Stimulated activated CD8-positive, alpha-beta memory T cell treated with anti-CD3 and anti-CD28 coated beads, Interleukin-7, amount 100 ng/mL, for 1 hour (primary cell): ENCODE measurements around the gene TMEM72.
"Not testable (repeated sequence)": the region's sequence is repeated elsewhere in the genome, so short reads cannot be mapped to it uniquely, and the experiment has no call there.

ENCODE experiments used
- DNase-seq, 2 donors: peaks; one replicate each; pipeline ENCODE4 v3.0.0-alpha.2; 2020; ENCODE audit warnings: low read depth in 2 of 2

TMEM72 gene

DNA sequence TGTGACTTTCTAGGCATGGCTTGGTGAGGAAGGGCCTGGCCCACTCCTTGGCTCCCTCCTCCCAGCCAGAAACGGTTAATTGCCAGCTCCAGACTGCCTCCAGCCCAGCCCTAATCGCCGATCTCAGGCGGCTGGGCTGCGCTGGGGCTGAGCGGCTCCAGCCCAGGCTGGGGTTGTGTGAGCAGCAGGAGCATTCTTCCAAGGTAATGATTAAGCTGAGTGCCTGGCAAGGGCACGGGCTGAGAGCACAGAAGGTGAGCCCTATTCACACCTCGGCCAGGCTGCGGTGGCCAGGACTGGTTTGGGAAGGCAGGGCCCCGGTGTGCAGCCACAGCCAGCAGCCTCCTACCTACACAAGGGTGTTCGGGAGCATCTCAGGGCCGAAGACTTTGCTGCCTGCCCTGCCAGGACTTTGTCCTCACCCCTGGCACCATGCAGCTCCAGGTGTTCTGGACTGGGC is at the start of gene TMEM72:
Gene TMEM72, plus strand, starts transcription at position 257 of the 460 bp plus-strand sequence. Its CDS starts 176 bp downstream, at position 433.
- no peak for DNase-seq

- no peak for DNase-seq
These were observed 49.0 kb upstream of the TMEM72 start for GRCh38 chr10:44862006-44862751.

DNA sequence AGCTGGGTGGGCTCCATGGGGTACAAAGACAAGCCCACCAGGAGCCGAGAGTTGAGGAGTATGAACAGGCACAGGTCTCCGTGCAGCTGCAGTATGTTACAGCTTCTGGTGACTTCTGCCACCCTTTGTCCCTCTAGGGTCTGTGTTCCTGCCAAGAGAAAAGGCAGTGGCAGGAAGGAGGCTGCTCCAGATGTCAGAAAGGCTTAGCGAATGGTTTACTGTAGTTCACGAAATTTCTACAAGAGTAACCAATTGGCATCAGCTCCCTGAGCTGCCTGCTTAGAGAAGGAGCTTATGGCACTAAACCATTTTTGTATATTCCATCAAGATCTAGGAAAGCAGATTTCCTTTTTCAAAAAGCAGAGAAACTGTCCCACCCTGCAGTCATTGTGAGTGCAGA is 48.2 kb upstream of the TMEM72 start:
- DNase-seq: no peak

- DNase-seq: no peak
These were observed 47.6 kb upstream of the TMEM72 start for GRCh38 chr10:44863344-44864047.

GRCh38 chr10:44864051-44864450 is 47.1 kb upstream of the TMEM72 start:
- DNase-seq: no peak

DNA sequence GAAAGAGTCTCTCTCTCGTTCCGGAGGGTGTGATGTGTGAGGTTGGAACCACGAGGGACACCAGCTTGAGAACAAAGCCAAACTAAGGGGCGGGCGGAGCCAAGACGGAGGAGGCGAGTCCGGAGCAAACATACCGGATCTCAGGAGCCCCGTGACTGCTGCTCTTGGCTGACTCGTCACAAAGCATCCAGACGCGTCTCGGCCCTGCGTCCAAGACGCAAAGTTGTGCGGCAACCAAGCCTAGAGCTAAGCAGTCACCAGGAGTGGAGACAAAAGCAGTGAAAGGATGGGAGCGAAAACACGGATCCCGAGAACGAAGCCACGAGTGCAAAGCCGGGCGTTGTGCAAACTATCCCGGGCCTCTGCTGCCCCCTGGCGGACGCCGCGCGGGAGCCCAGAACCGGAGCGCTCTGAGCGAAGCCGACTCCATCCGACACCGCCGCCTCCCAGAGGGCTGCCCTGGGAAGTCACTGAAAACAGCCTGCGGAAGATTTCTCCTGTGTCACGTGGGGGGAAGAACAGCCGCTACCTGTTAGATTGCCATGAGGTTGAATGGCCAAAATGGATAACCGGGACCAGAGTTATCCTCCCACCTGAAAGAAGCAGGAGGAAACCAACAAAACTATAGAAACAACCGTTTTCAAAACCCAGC is 46.4 kb upstream of the TMEM72 start:
- DNase-seq: peak; percentile 65 to 77

DNA sequence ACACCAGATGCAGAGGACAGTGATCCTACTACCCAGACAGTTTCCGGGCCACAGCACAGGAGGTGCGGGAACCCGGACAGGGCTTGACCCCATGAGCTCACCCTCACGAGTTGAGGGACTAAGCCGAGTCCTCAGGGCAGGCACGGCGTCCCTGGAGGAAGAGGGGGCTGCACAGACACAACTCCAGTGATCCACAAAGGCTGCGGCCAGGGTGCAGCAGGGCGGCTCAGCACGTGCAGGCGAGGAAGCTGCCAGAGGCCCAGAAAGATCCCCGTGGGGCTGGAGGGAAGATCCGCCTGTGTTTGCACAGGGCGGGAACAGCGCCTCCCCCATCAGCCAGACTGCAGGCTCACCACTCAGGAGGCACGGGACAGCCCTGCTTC is 45.9 kb upstream of the TMEM72 start:
- no peak for DNase-seq

- DNase-seq: not testable (repeated sequence)
These were observed 44.8 kb upstream of the TMEM72 start for GRCh38 chr10:44866367-44866766.

- no peak for DNase-seq
These were observed 41.1 kb upstream of the TMEM72 start for GRCh38 chr10:44870031-44870430.

DNA sequence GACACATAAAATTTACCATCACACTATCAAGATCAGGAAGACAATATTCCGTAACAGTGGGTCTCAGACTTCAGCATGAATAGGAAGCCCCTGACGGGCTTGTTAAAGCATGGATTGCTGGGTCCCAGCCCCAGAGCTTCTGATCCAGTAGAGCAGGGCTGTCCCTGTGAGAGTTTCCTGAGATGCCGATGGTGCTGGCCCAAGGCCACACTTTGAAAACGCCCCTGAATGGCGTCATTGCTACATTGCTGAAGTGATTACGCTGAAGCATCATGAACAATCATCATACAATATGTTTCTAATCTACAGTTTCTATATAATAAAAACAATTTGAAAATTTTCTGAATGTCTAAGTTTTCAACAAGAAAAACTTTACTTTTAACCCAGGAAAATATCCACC is 38.0 kb upstream of the TMEM72 start:
- no peak for DNase-seq

GRCh38 chr10:44874166-44874565 is 37.0 kb upstream of the TMEM72 start:
- DNase-seq: no peak

GRCh38 chr10:44878706-44879530 is 32.2 kb upstream of the TMEM72 start:
- peak; percentile 42 to 44 for DNase-seq

- DNase-seq: no peak
These were observed 31.6 kb upstream of the TMEM72 start for GRCh38 chr10:44879531-44879899.

DNA sequence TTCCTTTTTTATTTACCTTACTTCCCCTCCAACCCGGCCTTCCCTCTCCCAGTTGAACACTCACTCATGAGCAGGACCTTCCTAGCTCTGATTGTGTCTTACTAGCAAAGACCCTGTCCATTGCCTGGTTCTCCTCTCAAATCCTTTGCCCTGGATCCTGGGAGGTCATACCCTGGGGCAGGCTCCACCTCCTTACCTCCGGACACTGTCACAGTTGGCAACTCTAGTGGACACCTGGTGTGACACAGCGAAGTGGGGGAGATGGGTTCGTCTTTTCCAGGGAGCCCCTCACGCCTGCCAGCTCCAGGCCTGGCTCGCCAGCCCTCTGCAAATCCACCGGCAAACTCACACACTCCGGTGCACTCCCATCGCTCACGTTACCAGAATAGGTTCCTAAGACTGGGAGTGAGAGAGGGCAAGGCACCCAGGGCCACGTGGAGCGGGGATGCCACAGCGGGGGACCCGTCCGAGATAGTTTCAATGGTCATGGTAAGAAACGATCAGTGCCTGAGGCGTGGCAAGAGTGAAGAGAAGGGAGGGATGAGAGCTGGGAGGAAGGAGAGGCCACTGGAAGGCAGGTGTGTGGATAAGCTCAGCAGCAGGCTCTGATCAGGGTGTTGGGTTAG is 30.9 kb upstream of the TMEM72 start:
- no peak for DNase-seq

- no peak for DNase-seq
These were observed 29.5 kb upstream of the TMEM72 start for GRCh38 chr10:44881649-44882048.

GRCh38 chr10:44882166-44882720 is 28.9 kb upstream of the TMEM72 start:
- DNase-seq: no peak

DNA sequence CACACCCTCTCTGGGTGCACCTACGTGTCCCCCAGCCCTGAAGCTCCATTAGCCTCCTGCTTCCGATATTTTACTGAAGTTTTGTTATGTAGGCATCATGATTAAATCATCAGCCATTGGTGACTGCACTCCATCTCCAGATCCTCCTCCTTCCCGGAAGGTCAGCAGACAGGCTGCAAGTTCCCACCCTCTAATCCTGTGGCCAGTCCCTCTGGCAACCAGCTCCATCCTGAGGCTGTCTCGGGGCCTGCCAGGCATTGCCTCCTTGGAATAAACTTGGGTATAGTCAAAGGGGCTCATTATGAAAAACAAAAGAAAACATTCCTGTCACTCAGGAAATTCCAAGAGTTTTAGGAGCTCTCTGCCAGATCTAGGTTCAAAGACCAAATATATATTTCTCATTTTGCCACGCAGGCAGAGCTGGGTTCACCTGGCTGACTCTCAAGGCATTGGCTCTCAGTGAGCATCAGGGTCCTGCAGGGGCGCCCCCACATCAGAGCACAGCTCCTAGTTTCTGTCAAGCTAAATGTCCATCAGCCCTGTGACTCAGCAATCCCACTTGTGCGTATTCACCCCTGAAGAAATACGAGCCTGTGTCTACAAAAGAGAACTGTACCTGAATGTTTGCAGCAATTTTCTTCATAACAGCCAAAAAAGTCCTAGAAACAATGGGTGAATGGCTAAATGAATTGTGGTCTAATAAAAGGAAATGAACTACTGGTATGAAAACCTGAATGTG is 27.4 kb upstream of the TMEM72 start:
- DNase-seq: no peak

- DNase-seq: no peak
These were observed 25.4 kb upstream of the TMEM72 start for GRCh38 chr10:44885710-44886109.

DNA sequence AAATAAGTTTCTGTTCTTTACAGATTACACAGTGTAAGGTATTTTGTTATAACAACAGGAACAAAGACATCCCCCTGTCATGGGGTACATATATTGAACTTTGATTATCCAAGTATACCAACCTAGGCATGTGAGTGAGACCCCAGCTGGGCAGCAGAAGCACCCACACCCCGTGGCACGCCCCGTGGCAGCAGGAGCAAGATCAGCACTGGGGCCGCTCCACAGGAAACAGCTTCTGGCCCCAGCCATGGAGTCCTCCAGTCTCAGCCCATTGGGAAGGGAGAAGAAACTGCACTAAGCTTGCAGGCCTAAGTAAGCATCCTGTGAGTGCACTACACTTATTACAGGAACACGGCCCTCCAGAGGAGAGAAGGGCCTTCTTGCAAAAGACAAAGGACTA is 24.2 kb upstream of the TMEM72 start:
- no peak for DNase-seq

DNA sequence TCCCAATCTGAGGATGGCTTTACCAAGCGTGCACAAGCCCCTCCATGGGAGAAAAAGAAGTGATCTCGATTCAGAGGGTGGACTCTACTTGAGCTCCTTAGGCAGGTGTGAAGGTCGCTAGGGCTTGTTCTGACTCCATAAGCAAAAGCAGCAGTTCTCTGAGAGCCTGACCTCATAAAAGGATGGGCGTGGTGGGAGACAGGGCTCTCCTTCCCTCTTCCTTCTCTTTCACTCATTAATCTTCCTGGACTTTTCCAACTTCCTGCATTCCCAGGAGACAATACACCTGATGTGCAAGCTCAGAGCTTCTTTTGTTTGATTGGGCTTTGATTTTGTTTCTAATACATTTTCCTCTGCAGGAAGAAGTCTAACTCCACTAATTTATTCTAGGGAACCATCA is 22.3 kb upstream of the TMEM72 start:
- no peak for DNase-seq
